Tibial nerve (tissue), 4 donors: Measurements from ENCODE around the gene RPP14.

Experiments
- EP300 ChIP-seq, 2 donors: sonication (generic); formaldehyde crosslinking; IDR thresholded peaks; one replicate each; pipeline ENCODE4 v1.6.1; 2017; ENCODE audit warnings: antibody characterized with exemption in 2 of 2, mild to moderate bottlenecking in 1 of 2
- POLR2A ChIP-seq, 2 donors: fragments of 450-650 bp; IDR thresholded peaks; one replicate each; pipeline ENCODE4 v1.6.1; 2017; ENCODE audit warnings: antibody characterized with exemption in 2 of 2, mild to moderate bottlenecking in 2 of 2, moderate library complexity in 2 of 2
- TF ChIP-seq, protein P1 (sequence below), 5 experiments: fragments of 200-600 bp in 3 of 5; fragments of 450-650 bp in 2 of 5; sonication (generic) in 3 of 5; IDR thresholded peaks; one replicate each; pipeline ENCODE4 v1.5.1; 2016 to 2019; ENCODE audit warnings: antibody characterized with exemption in 5 of 5, mild to moderate bottlenecking in 3 of 5, moderate library complexity in 2 of 5

DNA sequence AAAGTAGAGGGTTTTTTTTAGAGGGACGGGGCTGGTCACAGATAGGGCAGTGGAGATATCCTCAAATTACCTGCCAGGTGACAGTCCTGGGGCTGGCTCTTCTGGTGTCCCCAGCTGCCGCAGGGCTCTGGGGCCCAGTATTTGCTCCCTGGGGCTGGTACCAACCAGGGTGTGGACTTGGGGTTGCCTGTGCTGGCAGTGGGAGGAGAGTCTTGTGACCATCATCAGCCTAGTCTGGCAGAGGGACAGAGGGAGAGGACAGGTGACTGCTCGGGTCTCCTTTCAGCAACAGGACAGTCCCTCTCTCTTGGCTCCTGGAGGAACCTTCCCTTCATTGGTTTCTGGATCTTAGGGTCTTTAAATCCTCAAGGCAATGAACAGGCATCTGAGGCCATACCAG is 7.9 kb upstream of the RPP14 start:
- TF ChIP-seq POLR2A (IDR thresholded peaks at IDR 0.05) (no peak), EP300 (IDR thresholded peaks at IDR 0.05) (no peak)
- TF ChIP-seq, protein P1, sequence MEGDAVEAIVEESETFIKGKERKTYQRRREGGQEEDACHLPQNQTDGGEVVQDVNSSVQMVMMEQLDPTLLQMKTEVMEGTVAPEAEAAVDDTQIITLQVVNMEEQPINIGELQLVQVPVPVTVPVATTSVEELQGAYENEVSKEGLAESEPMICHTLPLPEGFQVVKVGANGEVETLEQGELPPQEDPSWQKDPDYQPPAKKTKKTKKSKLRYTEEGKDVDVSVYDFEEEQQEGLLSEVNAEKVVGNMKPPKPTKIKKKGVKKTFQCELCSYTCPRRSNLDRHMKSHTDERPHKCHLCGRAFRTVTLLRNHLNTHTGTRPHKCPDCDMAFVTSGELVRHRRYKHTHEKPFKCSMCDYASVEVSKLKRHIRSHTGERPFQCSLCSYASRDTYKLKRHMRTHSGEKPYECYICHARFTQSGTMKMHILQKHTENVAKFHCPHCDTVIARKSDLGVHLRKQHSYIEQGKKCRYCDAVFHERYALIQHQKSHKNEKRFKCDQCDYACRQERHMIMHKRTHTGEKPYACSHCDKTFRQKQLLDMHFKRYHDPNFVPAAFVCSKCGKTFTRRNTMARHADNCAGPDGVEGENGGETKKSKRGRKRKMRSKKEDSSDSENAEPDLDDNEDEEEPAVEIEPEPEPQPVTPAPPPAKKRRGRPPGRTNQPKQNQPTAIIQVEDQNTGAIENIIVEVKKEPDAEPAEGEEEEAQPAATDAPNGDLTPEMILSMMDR (IDR thresholded peaks at IDR 0.05), result no peak
